ENCODE measurements around the gene ZNF451.

ZNF451 gene

DNA sequence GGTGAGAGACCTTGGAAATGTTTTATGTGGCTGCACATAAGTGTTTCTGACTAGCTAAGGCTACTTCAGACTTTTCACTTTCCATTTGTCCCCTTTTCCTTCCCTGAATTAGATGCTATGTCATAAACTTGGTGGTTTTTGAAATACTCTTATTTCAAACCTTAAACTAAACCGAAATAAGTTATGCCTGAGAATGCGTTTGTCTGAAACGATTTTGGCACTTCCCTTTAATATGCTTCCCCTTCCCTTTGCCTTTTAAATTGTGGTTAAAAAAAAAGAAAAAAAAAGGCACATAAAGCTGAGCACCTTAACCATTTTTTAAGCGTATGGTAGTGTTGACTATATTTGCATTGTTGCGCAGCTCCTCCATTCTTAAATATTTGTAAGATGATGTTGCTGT lies 14.3 kb downstream of the ZNF451 start:
- no peak overlapping the region for H3K4me3 ChIP-seq (ENCODE audit: low read length)
- no peaks in the 10 kb centered on the region for H3K27me3 ChIP-seq (ENCODE audit: control insufficient read depth, insufficient read depth, low read length)
- no peaks in the 10 kb centered on the region for H3K4me1 ChIP-seq (ENCODE audit: control insufficient read depth, insufficient read depth, low read length)
- H3K9ac ChIP-seq (ENCODE audit: low read length): no peak overlapping the region
- H3K27ac ChIP-seq (ENCODE audit: low read depth, low read length): no peak overlapping the region
- peaks cover 22% of the 10 kb centered on the region for H3K36me3 ChIP-seq (ENCODE audit: control insufficient read depth, insufficient read depth, low read length)

DNA sequence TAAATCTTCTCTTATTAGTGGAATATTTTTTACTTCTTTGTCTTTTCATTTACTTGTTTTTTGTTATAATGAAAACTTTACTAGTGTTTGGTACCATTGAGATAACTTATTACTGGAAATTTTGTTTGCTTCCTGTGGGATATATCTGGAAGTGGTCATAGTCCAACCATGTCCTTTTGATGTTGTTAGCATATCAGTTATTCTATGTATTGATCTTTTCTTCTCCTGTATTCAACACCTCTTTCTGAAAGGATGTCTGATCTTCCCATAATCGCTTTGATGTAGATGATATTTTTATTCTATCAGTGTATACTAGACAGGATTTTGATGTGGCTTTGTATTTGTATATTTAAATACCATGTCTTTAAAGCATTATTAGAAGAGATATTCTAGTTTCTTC lies 17.0 kb downstream of the ZNF451 start:
- Histone ChIP-seq H3K27ac (ENCODE audit: low read depth, low read length) (no peak overlapping the region), H3K4me3 (ENCODE audit: low read length) (no peak overlapping the region), H3K27me3 (ENCODE audit: control insufficient read depth, insufficient read depth, low read length) (no peaks in the 10 kb centered on the region), H3K9ac (ENCODE audit: low read length) (no peak overlapping the region), H3K4me1 (ENCODE audit: control insufficient read depth, insufficient read depth, low read length) (no peaks in the 10 kb centered on the region), H3K36me3 (ENCODE audit: control insufficient read depth, insufficient read depth, low read length) (peaks cover under 1% of the 10 kb centered on the region)

DNA sequence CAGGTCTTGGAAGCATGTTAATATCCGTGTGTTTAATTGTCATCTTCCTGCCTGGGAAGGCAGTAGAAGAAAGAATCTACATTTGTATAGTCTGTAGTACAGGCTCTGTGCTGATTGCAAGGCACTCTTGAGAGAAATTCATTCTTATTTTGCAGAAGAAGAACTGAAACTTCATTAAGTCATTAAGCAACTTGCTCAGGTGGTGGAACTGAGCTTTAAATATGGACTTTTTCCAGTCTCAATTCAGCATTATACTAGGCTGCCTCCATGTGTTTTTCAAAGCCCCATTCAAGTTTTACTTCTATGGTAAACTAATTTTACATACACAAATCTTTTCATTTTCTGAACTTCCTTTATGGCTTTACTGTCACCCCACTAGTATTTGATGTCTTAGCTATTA lies 18.7 kb downstream of the ZNF451 start:
- no peak overlapping the region for H3K4me3 ChIP-seq (ENCODE audit: low read length)
- H3K27me3 ChIP-seq (ENCODE audit: control insufficient read depth, insufficient read depth, low read length): no peaks in the 10 kb centered on the region
- H3K9ac ChIP-seq (ENCODE audit: low read length): no peak overlapping the region
- H3K36me3 ChIP-seq (ENCODE audit: control insufficient read depth, insufficient read depth, low read length): no peaks in the 10 kb centered on the region
- no peak overlapping the region for H3K27ac ChIP-seq (ENCODE audit: low read depth, low read length)
- no peaks in the 10 kb centered on the region for H3K4me1 ChIP-seq (ENCODE audit: control insufficient read depth, insufficient read depth, low read length)

DNA sequence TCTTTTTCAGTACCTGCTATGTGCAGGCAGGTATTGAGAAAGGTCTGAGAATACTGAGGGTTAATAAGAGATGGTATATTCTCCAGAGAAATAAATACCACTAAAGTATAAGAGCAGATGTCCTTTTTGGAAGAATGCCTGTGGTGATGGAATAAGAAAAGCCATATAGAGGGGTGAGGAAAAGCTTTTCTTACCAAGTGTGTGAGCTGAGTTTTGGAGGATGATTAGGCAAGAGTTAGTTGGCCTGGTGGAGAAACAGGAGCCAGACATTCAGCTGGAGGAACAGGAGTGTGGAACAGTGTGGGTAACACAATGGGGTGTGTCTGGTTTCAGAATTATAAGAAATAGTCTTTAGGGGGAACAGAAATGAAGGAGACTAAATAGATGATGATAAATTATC lies 19.9 kb downstream of the ZNF451 start:
- H3K27me3 ChIP-seq (ENCODE audit: control insufficient read depth, insufficient read depth, low read length): no peaks in the 10 kb centered on the region
- no peak overlapping the region for H3K9ac ChIP-seq (ENCODE audit: low read length)
- H3K4me3 ChIP-seq (ENCODE audit: low read length): no peak overlapping the region
- no peak overlapping the region for H3K27ac ChIP-seq (ENCODE audit: low read depth, low read length)
- no peaks in the 10 kb centered on the region for H3K36me3 ChIP-seq (ENCODE audit: control insufficient read depth, insufficient read depth, low read length)
- H3K4me1 ChIP-seq (ENCODE audit: control insufficient read depth, insufficient read depth, low read length): no peaks in the 10 kb centered on the region

DNA sequence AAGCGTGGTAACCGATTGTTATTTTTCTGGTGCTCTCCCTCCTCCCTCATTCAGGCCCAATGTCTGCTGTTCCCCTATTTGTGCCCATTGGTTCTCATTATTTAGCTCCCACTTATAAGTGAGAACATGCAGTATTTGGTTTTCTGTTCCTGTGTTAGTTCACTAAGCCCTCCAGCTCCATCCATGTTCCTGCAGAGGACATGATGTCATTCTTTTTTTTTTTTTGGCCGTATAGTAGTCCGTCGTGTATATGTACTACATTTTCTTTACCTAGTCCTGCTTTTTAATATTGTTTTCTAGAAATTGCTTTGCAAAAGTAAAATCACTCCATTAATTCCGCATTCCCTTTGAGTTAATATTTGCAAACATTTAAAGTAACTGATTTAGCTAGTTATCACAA lies 23.1 kb downstream of the ZNF451 start:
- Histone ChIP-seq H3K27me3 (ENCODE audit: control insufficient read depth, insufficient read depth, low read length) (no peaks in the 10 kb centered on the region), H3K4me1 (ENCODE audit: control insufficient read depth, insufficient read depth, low read length) (no peaks in the 10 kb centered on the region), H3K9ac (ENCODE audit: low read length) (no peak overlapping the region), H3K36me3 (ENCODE audit: control insufficient read depth, insufficient read depth, low read length) (no peaks in the 10 kb centered on the region), H3K4me3 (ENCODE audit: low read length) (no peak overlapping the region), H3K27ac (ENCODE audit: low read depth, low read length) (no peak overlapping the region)

DNA sequence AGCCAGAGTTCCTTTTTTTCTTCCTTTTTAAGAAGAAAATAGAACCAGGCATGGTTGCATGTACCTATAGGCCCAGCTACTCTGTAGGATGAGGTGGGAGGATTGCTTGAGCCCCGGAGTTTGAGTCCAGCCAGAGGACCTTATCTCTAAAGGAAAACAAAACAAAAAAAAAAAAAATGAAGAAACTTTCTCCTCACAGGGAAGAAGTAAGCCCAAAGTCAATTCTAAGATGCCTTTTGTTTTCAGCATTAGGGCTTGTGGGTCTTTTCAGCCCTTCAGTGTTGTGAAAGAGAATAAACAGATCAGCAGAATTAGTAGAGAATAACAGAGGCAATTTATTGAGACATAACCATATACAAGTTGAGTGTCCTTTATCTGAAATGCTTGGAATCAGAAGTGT lies 26.8 kb downstream of the ZNF451 start:
- H3K9ac ChIP-seq (ENCODE audit: low read length): no peak overlapping the region
- H3K27me3 ChIP-seq (ENCODE audit: control insufficient read depth, insufficient read depth, low read length): no peaks in the 10 kb centered on the region
- no peaks in the 10 kb centered on the region for H3K4me1 ChIP-seq (ENCODE audit: control insufficient read depth, insufficient read depth, low read length)
- no peak overlapping the region for H3K4me3 ChIP-seq (ENCODE audit: low read length)
- no peak overlapping the region for H3K27ac ChIP-seq (ENCODE audit: low read depth, low read length)
- H3K36me3 ChIP-seq (ENCODE audit: control insufficient read depth, insufficient read depth, low read length): no peaks in the 10 kb centered on the region

DNA sequence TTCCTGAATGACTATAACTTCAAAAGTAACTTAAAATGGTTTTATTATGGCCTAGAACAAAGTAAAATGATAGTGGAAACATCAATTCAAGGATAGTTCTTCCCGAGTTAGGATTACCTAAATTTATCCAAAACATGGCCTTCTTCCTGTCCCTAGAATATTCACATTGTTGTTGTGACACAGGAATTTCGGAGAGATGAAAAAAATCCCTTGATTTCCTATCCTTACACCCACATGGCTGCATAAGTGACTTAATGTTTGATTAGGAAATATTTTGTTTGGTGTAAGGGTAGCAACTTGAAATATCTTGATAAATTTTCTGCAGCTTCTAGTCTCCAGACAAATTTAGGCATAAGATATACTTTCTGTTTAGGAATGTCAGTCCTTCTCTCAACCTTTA lies 27.8 kb downstream of the ZNF451 start:
- no peaks in the 10 kb centered on the region for H3K36me3 ChIP-seq (ENCODE audit: control insufficient read depth, insufficient read depth, low read length)
- H3K9ac ChIP-seq (ENCODE audit: low read length): no peak overlapping the region
- H3K27me3 ChIP-seq (ENCODE audit: control insufficient read depth, insufficient read depth, low read length): no peaks in the 10 kb centered on the region
- no peak overlapping the region for H3K4me3 ChIP-seq (ENCODE audit: low read length)
- no peak overlapping the region for H3K27ac ChIP-seq (ENCODE audit: low read depth, low read length)
- H3K4me1 ChIP-seq (ENCODE audit: control insufficient read depth, insufficient read depth, low read length): no peaks in the 10 kb centered on the region

DNA sequence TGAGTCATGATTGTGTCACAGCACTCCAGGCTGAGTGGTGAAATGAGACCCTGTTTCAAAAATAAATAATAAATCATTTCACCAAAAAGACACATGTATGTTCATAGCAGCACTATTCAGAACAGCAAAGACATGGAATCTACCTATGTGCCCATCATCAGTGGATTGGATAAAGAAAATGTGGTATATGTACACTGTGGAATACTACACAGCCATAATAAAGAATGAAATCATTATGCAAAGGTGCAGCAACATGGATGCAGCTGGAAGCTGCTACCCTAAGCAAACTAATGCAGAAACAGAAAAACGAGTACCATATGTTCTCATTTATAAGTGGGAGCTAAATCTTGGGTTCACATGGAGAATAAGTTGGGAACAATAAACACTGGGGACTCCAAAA lies 33.1 kb downstream of the ZNF451 start:
- Histone ChIP-seq H3K27ac (ENCODE audit: low read depth, low read length) (no peak overlapping the region), H3K4me3 (ENCODE audit: low read length) (no peak overlapping the region), H3K9ac (ENCODE audit: low read length) (no peak overlapping the region), H3K27me3 (ENCODE audit: control insufficient read depth, insufficient read depth, low read length) (no peaks in the 10 kb centered on the region), H3K36me3 (ENCODE audit: control insufficient read depth, insufficient read depth, low read length) (no peaks in the 10 kb centered on the region), H3K4me1 (ENCODE audit: control insufficient read depth, insufficient read depth, low read length) (no peaks in the 10 kb centered on the region)

DNA sequence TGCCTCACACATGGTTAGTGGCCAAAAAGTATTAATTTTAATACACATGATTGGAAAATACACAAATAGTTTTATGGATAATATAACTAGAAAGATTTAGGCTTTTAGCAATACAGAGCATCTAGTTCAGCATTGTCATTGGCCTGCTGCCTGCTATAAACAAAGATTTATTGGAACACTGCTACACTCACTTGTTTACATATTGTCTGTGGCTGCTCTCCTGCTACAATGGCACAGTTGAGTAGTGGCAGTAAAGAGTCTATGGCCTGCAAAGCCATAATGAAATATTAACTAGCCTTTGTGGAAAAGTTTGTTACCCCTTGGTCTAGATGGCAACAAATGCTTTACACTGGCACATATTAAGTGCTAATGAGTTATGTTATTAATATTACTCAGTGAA lies 37.8 kb downstream of the ZNF451 start:
- Histone ChIP-seq H3K36me3 (ENCODE audit: control insufficient read depth, insufficient read depth, low read length) (no peaks in the 10 kb centered on the region), H3K27ac (ENCODE audit: low read depth, low read length) (no peak overlapping the region), H3K4me1 (ENCODE audit: control insufficient read depth, insufficient read depth, low read length) (peaks cover 2% of the 10 kb centered on the region), H3K27me3 (ENCODE audit: control insufficient read depth, insufficient read depth, low read length) (no peaks in the 10 kb centered on the region), H3K9ac (ENCODE audit: low read length) (no peak overlapping the region), H3K4me3 (ENCODE audit: low read length) (no peak overlapping the region)

DNA sequence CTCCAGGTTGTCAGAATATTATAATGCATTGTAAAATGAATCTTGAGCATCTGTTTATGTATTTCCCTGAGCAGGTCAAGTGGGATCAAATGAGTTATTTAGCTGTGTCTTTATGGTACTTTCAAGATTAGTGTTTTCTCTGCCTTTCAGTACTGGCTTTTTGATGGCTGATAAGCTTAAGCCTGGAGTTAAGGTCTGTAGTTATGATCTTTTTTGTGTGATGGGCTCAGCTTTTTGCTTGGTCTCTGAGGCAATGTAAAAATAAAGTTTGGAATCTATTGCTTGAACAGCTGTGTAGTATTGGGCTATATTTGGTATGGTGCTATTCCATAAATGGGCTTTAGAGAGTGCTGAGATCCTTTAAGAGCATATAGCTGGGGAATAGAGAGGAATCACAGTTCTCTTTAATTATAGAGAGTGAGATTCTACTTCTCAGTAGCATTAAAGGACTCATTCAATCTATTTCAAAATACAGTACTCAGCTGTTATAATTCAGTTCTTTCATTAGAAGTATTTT lies 40.7 kb downstream of the ZNF451 start:
- peaks cover 2% of the 10 kb centered on the region for H3K4me1 ChIP-seq (ENCODE audit: control insufficient read depth, insufficient read depth, low read length)
- H3K27me3 ChIP-seq (ENCODE audit: control insufficient read depth, insufficient read depth, low read length): no peaks in the 10 kb centered on the region
- no peak overlapping the region for H3K9ac ChIP-seq (ENCODE audit: low read length)
- no peaks in the 10 kb centered on the region for H3K36me3 ChIP-seq (ENCODE audit: control insufficient read depth, insufficient read depth, low read length)
- no peak overlapping the region for H3K4me3 ChIP-seq (ENCODE audit: low read length)
- H3K27ac ChIP-seq (ENCODE audit: low read depth, low read length): no peak overlapping the region

DNA sequence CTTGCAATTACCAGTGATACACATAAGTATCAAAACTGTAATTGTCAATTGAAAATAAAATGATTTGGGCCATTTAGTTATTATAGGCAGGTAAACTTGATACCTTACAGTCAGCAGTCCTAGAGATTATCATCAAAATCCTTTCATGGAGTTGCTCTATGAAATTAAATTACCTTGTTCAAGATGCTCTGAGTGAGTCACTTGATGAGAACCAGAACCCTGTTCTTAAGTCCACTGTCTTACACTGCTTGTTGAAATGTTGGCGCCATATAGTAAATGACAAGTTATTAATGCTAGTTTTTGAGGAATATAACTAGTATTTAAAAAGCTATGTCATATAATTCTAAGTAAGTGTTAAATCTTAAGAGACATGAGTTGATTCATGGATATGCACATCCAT lies 45.0 kb downstream of the ZNF451 start:
- Histone ChIP-seq H3K4me1 (ENCODE audit: control insufficient read depth, insufficient read depth, low read length) (peaks cover 2% of the 10 kb centered on the region), H3K27me3 (ENCODE audit: control insufficient read depth, insufficient read depth, low read length) (no peaks in the 10 kb centered on the region), H3K27ac (ENCODE audit: low read depth, low read length) (no peak overlapping the region), H3K4me3 (ENCODE audit: low read length) (no peak overlapping the region), H3K36me3 (ENCODE audit: control insufficient read depth, insufficient read depth, low read length) (no peaks in the 10 kb centered on the region), H3K9ac (ENCODE audit: low read length) (no peak overlapping the region)

DNA sequence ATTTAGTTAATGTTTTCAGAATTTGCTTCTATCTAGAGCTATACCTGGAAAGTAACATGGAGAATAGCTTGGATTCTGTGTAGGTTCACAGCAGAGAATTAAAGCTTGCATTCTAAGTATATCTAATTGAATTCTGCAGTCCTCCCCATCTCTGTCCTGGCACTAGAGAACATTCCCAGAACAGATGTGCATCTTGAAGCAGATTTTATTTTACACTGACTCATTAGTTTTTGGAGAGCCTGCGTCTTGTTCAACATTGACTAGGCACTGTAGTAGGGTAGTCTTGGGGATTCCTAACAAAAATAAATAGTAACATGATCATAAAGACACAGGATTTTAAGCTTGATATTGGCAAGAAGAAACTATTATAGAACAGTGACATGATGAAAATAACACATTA lies 45.9 kb downstream of the ZNF451 start:
- Histone ChIP-seq H3K4me3 (ENCODE audit: low read length) (no peak overlapping the region), H3K9ac (ENCODE audit: low read length) (no peak overlapping the region), H3K36me3 (ENCODE audit: control insufficient read depth, insufficient read depth, low read length) (no peaks in the 10 kb centered on the region), H3K4me1 (ENCODE audit: control insufficient read depth, insufficient read depth, low read length) (no peaks in the 10 kb centered on the region), H3K27me3 (ENCODE audit: control insufficient read depth, insufficient read depth, low read length) (no peaks in the 10 kb centered on the region), H3K27ac (ENCODE audit: low read depth, low read length) (no peak overlapping the region)

DNA sequence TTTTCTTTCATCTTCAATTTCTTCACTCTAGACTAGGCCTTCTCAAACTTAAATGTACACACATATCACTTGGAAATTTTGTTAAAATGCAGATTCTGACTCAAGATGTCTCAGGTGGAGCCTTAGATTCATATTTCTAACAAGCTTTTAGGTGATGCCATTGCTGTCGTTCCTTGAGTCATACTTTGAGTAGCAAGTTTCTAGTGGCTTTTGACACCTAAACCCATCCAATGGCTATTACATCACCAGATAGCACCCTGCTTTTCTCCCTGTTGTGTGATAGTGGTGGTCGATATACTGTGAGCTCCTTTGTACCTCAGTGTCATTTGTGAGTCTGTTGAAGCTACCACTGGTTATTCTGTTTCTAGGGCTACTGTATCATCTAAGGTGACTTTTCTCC lies 47.4 kb downstream of the ZNF451 start:
- H3K27ac ChIP-seq (ENCODE audit: low read depth, low read length): no peak overlapping the region
- H3K27me3 ChIP-seq (ENCODE audit: control insufficient read depth, insufficient read depth, low read length): no peaks in the 10 kb centered on the region
- H3K4me3 ChIP-seq (ENCODE audit: low read length): no peak overlapping the region
- H3K4me1 ChIP-seq (ENCODE audit: control insufficient read depth, insufficient read depth, low read length): no peaks in the 10 kb centered on the region
- H3K36me3 ChIP-seq (ENCODE audit: control insufficient read depth, insufficient read depth, low read length): no peaks in the 10 kb centered on the region
- H3K9ac ChIP-seq (ENCODE audit: low read length): no peak overlapping the region
